Nephron progenitor cell (in vitro differentiated cells): ENCODE data around the gene GPHN.

Source experiments
- DNase-seq: peaks from one replicate; pipeline ENCODE4 v3.0.0; 2021
- H3K27ac Mint-ChIP-seq: 2 replicates; pipeline ENCODE4 v1.8.0; 2021; ENCODE audit warnings: mild to moderate bottlenecking, moderate library complexity, mixed read lengths
- H3K27me3 Mint-ChIP-seq: 2 replicates; pipeline ENCODE4 v1.8.0; 2021; ENCODE audit warnings: mild to moderate bottlenecking, low read depth, mixed read lengths; ENCODE audit not compliant: poor library complexity
- H3K36me3 Mint-ChIP-seq: 2 replicates; pipeline ENCODE4 v1.8.0; 2021; ENCODE audit warnings: low read depth, mixed read lengths
- H3K4me1 Mint-ChIP-seq: 2 replicates; pipeline ENCODE4 v1.8.0; 2021; ENCODE audit warnings: mixed read lengths
- H3K4me3 Mint-ChIP-seq: 2 replicates; pipeline ENCODE4 v1.8.0; 2021; ENCODE audit warnings: mild to moderate bottlenecking, moderate library complexity, mixed read lengths
- H3K9me3 Mint-ChIP-seq: 2 replicates; pipeline ENCODE4 v1.8.0; 2021; ENCODE audit warnings: mild to moderate bottlenecking, moderate library complexity, mixed read lengths
- TF ChIP-seq, protein P1 (sequence below): fragments of 200-600 bp; sonication (generic); IDR thresholded peaks from 2 replicates; pipeline ENCODE4 v1.5.0; 2021; ENCODE audit warnings: antibody characterized with exemption

GPHN gene

DNA sequence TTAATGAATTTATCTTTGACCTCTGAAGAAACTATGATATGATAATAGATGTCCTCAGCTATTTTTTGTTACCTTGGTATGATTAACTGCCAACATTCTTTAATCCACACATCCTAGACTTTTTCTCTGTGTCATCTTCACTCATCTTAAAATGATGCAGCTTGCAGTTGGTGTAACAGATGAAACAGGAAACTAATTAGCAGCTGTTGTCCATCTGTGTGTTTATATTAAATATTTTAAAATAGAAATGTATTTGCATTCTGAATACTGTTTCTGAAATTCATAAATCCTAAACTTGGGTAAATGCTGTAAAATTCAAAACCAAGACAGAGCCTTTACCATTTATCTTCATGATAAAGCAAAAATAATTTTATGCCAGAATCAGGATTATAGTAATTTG, 625.2 kb downstream of the GPHN start:
- no peak overlapping the region for H3K27ac Mint-ChIP-seq
- no peak for DNase-seq
- no peaks in the 10 kb centered on the region for H3K4me1 Mint-ChIP-seq
- H3K36me3 Mint-ChIP-seq = peaks cover 16% of the 10 kb centered on the region
- no peak overlapping the region for H3K4me3 Mint-ChIP-seq
- H3K9me3 Mint-ChIP-seq = no peaks in the 10 kb centered on the region
- TF ChIP-seq, protein P1, sequence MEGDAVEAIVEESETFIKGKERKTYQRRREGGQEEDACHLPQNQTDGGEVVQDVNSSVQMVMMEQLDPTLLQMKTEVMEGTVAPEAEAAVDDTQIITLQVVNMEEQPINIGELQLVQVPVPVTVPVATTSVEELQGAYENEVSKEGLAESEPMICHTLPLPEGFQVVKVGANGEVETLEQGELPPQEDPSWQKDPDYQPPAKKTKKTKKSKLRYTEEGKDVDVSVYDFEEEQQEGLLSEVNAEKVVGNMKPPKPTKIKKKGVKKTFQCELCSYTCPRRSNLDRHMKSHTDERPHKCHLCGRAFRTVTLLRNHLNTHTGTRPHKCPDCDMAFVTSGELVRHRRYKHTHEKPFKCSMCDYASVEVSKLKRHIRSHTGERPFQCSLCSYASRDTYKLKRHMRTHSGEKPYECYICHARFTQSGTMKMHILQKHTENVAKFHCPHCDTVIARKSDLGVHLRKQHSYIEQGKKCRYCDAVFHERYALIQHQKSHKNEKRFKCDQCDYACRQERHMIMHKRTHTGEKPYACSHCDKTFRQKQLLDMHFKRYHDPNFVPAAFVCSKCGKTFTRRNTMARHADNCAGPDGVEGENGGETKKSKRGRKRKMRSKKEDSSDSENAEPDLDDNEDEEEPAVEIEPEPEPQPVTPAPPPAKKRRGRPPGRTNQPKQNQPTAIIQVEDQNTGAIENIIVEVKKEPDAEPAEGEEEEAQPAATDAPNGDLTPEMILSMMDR = no peak
- H3K27me3 Mint-ChIP-seq = no peaks in the 10 kb centered on the region

DNA sequence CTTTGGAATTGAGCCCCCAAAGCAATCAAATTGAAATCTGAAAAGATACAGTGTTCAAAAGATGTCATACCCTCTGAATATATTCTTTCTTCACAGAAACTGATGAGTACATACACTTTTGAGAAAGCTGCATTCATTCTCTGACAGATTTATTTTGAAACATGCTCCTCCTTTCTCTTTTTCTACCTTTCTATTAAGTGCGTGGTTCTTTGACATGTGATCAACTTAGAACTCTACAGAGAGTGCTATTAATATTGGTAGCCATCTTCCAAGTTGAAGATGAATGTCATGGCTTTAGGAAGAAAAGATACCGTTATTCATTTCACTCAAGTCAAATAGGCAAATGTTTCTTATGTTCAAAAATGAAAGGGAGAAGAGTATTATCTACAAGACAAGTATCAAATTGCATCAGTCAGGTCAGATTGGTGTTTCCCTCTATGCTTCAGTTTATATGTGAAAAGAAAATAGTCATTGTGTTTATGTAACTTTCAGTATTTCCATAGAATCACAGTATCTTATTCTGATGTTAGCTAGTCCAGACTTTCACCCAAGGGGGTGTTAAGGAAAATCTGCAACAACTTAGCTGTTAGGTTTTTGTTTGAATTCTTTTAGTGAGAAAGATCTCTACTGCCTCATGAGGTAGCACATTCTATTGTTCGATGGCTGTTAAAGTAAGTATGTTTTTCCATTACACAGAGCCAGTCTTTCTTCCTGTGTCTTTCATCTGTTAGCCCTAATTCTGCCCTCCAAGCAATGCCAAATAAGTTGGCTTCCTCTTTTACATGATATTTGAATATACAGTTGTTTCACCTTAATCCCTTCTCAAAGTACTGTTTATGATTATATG, 625.9 kb downstream of the GPHN start:
- no peak for DNase-seq
- TF ChIP-seq, protein P1 = no peak
- H3K4me3 Mint-ChIP-seq = no peak overlapping the region
- H3K9me3 Mint-ChIP-seq = no peaks in the 10 kb centered on the region
- no peaks in the 10 kb centered on the region for H3K27me3 Mint-ChIP-seq
- no peak overlapping the region for H3K27ac Mint-ChIP-seq
- peaks cover 16% of the 10 kb centered on the region for H3K36me3 Mint-ChIP-seq
- H3K4me1 Mint-ChIP-seq = no peaks in the 10 kb centered on the region

DNA sequence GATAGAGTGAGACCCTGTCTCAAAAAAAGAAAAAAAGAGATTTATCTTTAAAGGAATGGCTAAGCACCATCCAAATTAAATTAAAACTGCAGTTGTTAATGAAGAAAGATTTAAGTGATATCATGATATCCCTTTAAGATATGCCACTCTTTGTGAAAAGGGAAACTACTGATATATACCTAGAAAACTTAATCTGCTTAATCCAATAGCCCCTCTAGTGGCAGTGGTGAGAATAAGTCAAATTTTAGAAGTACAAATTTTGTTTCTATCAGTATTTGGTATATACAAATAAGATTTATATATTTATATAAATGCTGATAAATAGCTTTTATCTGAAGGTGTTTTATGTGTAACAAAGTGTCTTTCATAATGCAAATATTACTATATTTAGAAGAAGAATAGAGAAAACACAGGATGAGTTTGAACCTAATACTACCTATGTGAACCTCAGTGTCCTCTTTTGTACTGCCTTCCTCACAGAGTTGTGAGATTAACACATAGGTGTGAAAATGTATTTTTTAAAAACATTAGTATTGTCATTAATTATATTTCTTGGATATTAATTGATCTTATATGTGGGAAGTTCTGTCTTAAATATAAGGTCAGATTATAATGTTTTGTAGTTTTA, 629.9 kb downstream of the GPHN start:
- Mint-ChIP-seq H3K27me3 (no peaks in the 10 kb centered on the region), H3K27ac (no peak overlapping the region), H3K4me1 (no peaks in the 10 kb centered on the region), H3K9me3 (no peaks in the 10 kb centered on the region), H3K4me3 (no peak overlapping the region), H3K36me3 (no peaks in the 10 kb centered on the region)
- no peak for DNase-seq
- TF ChIP-seq, protein P1 = peak; percentile 39

DNA sequence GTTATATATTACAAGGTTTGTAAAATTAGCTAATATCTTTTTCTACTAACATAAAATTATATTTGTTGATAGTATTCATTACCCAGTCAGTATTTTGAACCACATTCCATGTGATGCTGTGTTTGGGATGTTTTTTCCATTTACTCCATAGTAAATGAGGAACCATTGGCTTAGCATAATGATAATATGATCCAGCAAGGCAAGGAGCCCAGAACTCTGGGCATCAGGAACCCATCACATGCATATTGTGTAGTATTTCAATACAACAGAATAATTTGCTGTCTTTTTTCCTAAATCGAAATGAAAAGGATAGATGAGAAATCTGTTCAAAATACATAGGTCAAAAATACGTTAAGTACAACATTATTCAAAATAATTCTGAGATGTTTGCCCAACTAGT, 632.6 kb downstream of the GPHN start:
- no peaks in the 10 kb centered on the region for H3K9me3 Mint-ChIP-seq
- H3K27me3 Mint-ChIP-seq = no peaks in the 10 kb centered on the region
- TF ChIP-seq, protein P1 = no peak
- H3K4me1 Mint-ChIP-seq = no peaks in the 10 kb centered on the region
- H3K4me3 Mint-ChIP-seq = no peak overlapping the region
- H3K36me3 Mint-ChIP-seq = peaks cover 3% of the 10 kb centered on the region
- DNase-seq = no peak
- H3K27ac Mint-ChIP-seq = no peak overlapping the region

DNA sequence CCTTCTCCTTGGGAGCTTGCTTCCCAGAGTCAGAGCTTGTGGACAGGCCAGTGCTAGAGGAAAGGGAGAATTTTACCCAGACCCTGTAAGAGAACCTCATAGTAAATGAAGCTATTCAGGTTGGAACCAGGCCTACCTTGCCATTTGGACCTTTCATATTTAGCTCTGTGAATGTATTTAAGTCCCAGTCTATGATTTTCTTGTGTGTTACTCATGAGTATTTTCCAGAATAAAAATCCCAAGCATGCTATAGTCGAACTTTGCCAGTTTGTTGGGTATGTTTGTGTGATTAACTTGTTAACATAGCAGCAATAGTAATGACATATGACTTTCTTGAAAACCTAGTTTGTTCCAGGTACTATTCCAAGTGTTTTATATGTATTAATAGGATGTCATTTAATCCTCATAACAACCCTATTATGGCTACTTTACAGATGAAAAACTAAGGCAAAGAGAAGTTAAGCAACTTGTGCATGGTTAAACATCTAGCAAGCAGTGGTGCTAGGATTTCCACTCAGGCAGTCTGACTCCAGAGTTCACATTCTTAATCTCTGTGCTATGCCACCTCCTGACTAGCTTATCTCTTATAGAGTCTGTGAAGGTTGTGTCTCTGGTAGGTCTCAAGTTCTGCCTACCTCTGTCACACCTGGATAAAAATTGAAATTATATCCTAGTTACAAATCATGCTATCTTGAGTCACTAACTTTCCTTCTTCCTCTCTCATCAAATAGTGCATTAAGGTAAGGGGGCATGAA, 633.4 kb downstream of the GPHN start:
- TF ChIP-seq, protein P1 = no peak
- H3K27me3 Mint-ChIP-seq = no peaks in the 10 kb centered on the region
- DNase-seq = no peak
- no peaks in the 10 kb centered on the region for H3K9me3 Mint-ChIP-seq
- H3K36me3 Mint-ChIP-seq = peaks cover 3% of the 10 kb centered on the region
- H3K4me1 Mint-ChIP-seq = no peaks in the 10 kb centered on the region
- H3K4me3 Mint-ChIP-seq = no peak overlapping the region
- no peak overlapping the region for H3K27ac Mint-ChIP-seq
